ENCODE data around the gene PEDS1.
A peak's percentile ranks its signal among the peaks of the same experiment; 100 is the strongest.
"Not testable (repeated sequence)": the region's sequence is repeated elsewhere in the genome, so short reads cannot be mapped to it uniquely, and the experiment has no call there.

Gene PEDS1

GRCh38 chr20:50153500-50154377, at the start of gene PEDS1:
Gene PEDS1, minus strand, starts transcription at chr20:50153723. Its CDS starts 86 bp downstream, at chr20:50153637.
- DNase-seq, result peak; percentile 30

GRCh38 chr20:50202677-50203076, 49.2 kb upstream of the PEDS1 start:
- DNase-seq, result no peak

- DNase-seq, result not testable (repeated sequence)
Measured at GRCh38 chr20:50201710-50202109, 48.2 kb upstream of the PEDS1 start.

GRCh38 chr20:50200482-50201104, 47.1 kb upstream of the PEDS1 start:
- no peak for DNase-seq

GRCh38 chr20:50199703-50200102, 46.2 kb upstream of the PEDS1 start:
- no peak for DNase-seq

DNA sequence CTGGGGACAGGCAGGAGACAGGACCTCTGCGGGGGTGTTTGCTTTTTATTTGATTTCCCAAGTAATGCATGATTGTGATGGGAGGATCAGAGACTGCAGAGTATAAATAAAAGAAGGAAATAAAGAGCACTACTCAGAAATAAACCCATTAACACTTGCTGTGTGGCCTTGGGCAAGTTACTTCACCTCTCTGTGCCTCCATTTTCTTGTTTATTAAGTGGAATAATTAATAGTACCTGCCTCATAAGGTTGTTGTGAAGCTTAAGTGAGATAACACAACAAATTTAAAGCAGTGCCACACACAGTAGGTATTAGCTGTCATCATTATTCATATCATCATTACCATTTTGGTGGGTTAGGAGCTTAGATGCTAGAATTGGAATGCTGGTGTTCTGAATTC, 45.2 kb upstream of the PEDS1 start:
- no peak for DNase-seq

DNA sequence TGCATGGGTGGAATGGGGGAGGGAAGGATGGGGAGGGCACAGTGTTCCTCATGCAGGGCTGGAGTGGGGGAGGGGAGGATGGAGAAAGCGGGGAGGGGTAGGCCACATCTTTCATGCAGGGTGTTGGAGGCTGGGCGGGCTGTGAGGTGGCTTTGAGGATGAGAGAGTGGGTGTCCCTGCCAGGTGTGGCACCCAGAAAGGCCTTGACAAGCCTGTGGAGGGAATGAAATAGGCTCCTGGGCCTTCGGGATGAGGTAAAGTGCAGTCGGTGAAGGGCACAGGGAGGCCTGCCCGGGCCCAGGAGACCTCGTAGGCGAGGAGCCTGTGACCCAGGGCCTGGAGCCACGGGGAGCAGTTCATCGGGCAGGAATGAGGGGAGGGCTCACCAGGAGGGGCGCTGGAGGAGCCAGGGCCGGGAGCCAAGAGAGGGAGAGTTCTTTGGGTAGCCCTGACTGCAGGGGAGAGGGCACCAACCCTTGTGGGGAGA, 44.7 kb upstream of the PEDS1 start:
- no peak for DNase-seq

GRCh38 chr20:50197463-50198179, 44.1 kb upstream of the PEDS1 start:
- DNase-seq, result no peak

- DNase-seq, result no peak
Measured at GRCh38 chr20:50196896-50197295, 43.4 kb upstream of the PEDS1 start.

- no peak for DNase-seq
Measured at GRCh38 chr20:50196248-50196647, 42.7 kb upstream of the PEDS1 start.

GRCh38 chr20:50195524-50196120, 42.1 kb upstream of the PEDS1 start:
- DNase-seq, result no peak

GRCh38 chr20:50194831-50195523, 41.5 kb upstream of the PEDS1 start:
- no peak for DNase-seq

DNA sequence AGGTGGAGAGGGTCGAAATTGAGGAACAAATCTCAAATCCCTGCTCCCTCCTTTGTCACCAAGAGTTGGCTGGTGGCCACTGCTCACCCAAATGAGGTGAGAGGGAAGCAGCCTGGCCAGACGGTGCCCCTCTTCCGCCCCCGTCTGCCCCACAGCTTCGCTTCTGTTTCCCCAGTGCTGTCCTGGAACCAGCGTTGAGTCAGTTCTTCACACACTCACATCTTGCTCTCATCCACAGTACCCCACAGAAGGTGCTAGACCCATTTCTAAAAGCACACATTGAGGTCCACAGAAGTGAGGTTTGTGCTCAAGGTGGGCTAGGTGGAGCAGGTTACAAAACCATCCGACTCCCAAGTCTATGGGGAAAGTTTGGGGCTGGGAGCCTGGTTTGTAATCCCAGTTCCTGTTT, 40.9 kb upstream of the PEDS1 start:
- DNase-seq, result no peak

- no peak for DNase-seq
Measured at GRCh38 chr20:50193836-50194421, 40.4 kb upstream of the PEDS1 start.

GRCh38 chr20:50193199-50193835, 39.8 kb upstream of the PEDS1 start:
- DNase-seq, result no peak

DNA sequence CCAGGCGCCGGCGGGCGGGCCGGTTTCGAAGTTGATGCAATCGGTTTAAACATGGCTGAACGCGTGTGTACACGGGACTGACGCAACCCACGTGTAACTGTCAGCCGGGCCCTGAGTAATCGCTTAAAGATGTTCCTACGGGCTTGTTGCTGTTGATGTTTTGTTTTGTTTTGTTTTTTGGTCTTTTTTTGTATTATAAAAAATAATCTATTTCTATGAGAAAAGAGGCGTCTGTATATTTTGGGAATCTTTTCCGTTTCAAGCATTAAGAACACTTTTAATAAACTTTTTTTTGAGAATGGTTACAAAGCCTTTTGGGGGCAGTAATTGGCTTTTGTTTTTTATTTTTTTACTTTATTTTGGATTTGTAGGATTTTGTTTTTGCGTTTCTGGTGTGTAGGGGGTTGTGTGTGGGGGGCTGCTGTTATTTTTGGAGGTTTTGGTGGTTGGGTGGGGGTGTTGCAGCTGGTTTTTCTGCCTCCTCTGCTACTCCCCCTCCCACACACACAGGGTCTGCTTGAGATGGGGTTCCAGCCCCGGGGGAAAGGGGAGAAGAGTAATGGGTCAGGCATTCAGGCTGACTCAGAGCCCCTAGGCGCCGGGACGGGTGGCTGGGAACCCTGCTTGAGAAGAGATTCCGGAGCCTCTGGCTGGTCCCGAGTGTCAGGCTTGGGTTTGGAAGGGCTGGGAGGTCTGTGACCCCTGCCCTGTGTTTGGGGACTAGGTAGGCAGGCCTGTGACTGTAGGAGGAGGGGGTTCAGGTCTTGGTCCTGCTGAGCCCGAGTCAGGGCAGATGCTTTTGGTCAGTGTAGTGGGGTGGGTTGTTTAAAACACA, 39.1 kb upstream of the PEDS1 start:
- DNase-seq, result peak; percentile 64

GRCh38 chr20:50191544-50192363, 38.2 kb upstream of the PEDS1 start:
- peak; percentile 33 for DNase-seq

GRCh38 chr20:50191065-50191543, 37.6 kb upstream of the PEDS1 start:
- DNase-seq, result no peak

Measured in DMS79 (cell line).